GDM1 (cell line): ENCODE results near the gene KCTD16.

ENCODE experiments used
- DNase-seq: peaks from one replicate; lab custom pipeline; 2025; lab: John Stamatoyannopoulos, UW

KCTD16 gene

GRCh38 chr5:144166696-144167095 is 4.0 kb upstream of the KCTD16 start:
- no peak for DNase-seq

- no peak for DNase-seq
Observed at GRCh38 chr5:144167998-144168397, 2.7 kb upstream of the KCTD16 start.

GRCh38 chr5:144169904-144170275 is 783 bp upstream of the KCTD16 start:
- DNase-seq: no peak

GRCh38 chr5:144173766-144174165 is 3.1 kb downstream of the KCTD16 start:
- no peak for DNase-seq

- no peak for DNase-seq
Observed at GRCh38 chr5:144177548-144177947, 6.9 kb downstream of the KCTD16 start.

GRCh38 chr5:144179226-144179625 is 8.6 kb downstream of the KCTD16 start:
- DNase-seq: no peak

GRCh38 chr5:144183254-144183889 is 12.7 kb downstream of the KCTD16 start:
- no peak for DNase-seq

- peak; percentile 9 for DNase-seq
Observed at GRCh38 chr5:144187699-144188294, 17.1 kb downstream of the KCTD16 start.

- DNase-seq: peak; percentile 45
Observed at GRCh38 chr5:144189800-144190429, 19.2 kb downstream of the KCTD16 start.

GRCh38 chr5:144191531-144191930 is 20.9 kb downstream of the KCTD16 start:
- no peak for DNase-seq

- peak; percentile 56 for DNase-seq
Observed at GRCh38 chr5:144191998-144192397, 21.3 kb downstream of the KCTD16 start.

- DNase-seq: no peak
Observed at GRCh38 chr5:144192661-144193060, 22.0 kb downstream of the KCTD16 start.

GRCh38 chr5:144194144-144194543 is 23.5 kb downstream of the KCTD16 start:
- no peak for DNase-seq

GRCh38 chr5:144195448-144195847 is 24.8 kb downstream of the KCTD16 start:
- no peak for DNase-seq

GRCh38 chr5:144196612-144197011 is 25.9 kb downstream of the KCTD16 start:
- no peak for DNase-seq

- no peak for DNase-seq
Observed at GRCh38 chr5:144198386-144198785, 27.7 kb downstream of the KCTD16 start.

GRCh38 chr5:144201588-144201987 is 30.9 kb downstream of the KCTD16 start:
- DNase-seq: no peak

- no peak for DNase-seq
Observed at GRCh38 chr5:144202072-144202471, 31.4 kb downstream of the KCTD16 start.

GRCh38 chr5:144202726-144203125 is 32.1 kb downstream of the KCTD16 start:
- DNase-seq: no peak

- DNase-seq: peak; percentile 17
Observed at GRCh38 chr5:144203750-144204596, 33.3 kb downstream of the KCTD16 start.

- no peak for DNase-seq
Observed at GRCh38 chr5:144205141-144205551, 34.5 kb downstream of the KCTD16 start.

- no peak for DNase-seq
Observed at GRCh38 chr5:144206141-144206540, 35.5 kb downstream of the KCTD16 start.
